ENCODE measurements around the gene SNX6. TPM values are rescaled to one million over a fixed set of nuclear protein-coding genes. Genes with fewer than 3 reads are reported as not detected.
A peak's percentile ranks its signal among the peaks of the same experiment; 100 is the strongest.

Gene SNX6
- total and polyA plus RNA-seq, 10 of the 15 experiments (the other 5 are each of a cell fraction or from before 2014, with no cell fraction given), result 34.4 to 107 (median 71.7) TPM

DNA sequence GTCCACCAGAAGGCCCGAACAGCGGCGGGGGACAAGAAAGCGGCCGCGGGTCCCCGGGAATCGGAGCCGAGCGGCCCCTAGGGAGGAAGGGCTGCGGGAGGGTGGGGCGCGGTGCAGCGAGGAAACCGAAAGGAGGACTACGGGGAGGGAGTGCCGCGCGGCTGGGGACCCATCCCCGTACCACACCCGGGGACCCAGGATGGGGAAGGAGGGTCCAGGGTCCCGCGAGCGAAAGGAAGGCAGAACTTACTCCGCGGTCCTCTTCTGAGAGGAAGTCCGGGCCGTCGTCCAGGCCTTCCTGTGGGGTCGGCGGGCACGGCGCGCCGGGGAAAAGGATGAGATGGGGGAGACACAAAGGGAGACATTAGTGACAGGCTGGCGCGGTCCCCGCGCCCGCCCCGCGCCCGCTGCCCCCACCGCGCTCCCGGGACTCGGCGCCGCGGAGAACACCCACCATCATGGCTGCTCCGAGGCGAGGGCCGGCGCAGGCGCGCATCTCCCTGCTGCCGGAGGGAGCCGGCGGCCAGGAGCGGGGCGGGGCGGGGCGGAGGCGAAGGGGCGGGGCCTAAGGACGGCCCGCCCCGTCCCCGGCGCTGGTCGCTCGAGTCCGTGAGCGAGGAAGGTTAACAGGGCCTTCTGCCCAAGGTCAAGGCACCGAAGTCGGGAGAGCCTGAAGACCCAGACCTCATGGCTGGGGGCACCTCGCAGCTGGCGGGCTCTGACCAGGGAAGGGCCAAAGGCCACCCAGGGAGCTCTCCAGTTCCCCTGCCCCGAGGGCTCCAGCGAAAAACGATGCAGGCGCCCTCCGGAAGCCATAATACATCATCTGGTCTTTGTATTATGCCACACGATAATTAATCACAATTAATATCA, at the start of gene SNX6 (continued):
- TF ChIP-seq, protein P1, sequence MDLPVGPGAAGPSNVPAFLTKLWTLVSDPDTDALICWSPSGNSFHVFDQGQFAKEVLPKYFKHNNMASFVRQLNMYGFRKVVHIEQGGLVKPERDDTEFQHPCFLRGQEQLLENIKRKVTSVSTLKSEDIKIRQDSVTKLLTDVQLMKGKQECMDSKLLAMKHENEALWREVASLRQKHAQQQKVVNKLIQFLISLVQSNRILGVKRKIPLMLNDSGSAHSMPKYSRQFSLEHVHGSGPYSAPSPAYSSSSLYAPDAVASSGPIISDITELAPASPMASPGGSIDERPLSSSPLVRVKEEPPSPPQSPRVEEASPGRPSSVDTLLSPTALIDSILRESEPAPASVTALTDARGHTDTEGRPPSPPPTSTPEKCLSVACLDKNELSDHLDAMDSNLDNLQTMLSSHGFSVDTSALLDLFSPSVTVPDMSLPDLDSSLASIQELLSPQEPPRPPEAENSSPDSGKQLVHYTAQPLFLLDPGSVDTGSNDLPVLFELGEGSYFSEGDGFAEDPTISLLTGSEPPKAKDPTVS (IDR thresholded peaks at IDR 0.05; ENCODE audit: low read depth, low read length), result no peak
- no peak for TF ChIP-seq STAT1 (conservative IDR thresholded peaks at IDR 0.05)
- TF ChIP-seq CREM (IDR thresholded peaks at IDR 0.05; ENCODE audit: low read depth), result 0 out of 2 replicates have a peak, but pooled peaks have one; percentile 12
- TF ChIP-seq ASH2L (IDR thresholded peaks at IDR 0.05; ENCODE audit: borderline replicate concordance, low read depth), result peak; percentile 69; the same call in 1 of the 2 replicates
- no peak for TF ChIP-seq GABPA (IDR thresholded peaks at IDR 0.05; ENCODE audit: low read depth)
- no peak for TF ChIP-seq NR2C1 (IDR thresholded peaks at IDR 0.05)
- no peak for TF ChIP-seq IRF4 (IDR thresholded peaks at IDR 0.05; ENCODE audit: low read depth, low read length)
- no peak for TF ChIP-seq ZBTB40 (IDR thresholded peaks at IDR 0.05; ENCODE audit: borderline replicate concordance)
- TF ChIP-seq NKRF (conservative IDR thresholded peaks at IDR 0.05), result 0 out of 2 replicates have a peak, but pooled peaks have one; percentile 47
- TF ChIP-seq ZNF217 (IDR thresholded peaks at IDR 0.05), result no peak
- TF ChIP-seq FOXK2 (IDR thresholded peaks at IDR 0.05), result no peak
- TF ChIP-seq ZSCAN29 (IDR thresholded peaks at IDR 0.05), result peak; percentile 48; the same call in 1 of the 2 replicates
- peak; percentile 58; the same call in 1 of the 2 replicates for TF ChIP-seq ZNF687 (IDR thresholded peaks at IDR 0.05)
- no peak for TF ChIP-seq SRF (IDR thresholded peaks at IDR 0.05; ENCODE audit: low read depth in 2 of 2, low read length in 2 of 2)
